PC-3 (cell line): ENCODE data around the gene METTL16.

ENCODE experiments used
- EZH2 ChIP-seq: fragments of 300-600 bp; sonication (generic); IDR thresholded peaks from one replicate; pipeline ENCODE4 v1.6.1; 2017; ENCODE audit warnings: antibody characterized with exemption, mild to moderate bottlenecking, low read length; ENCODE audit not compliant: unreplicated experiment
- TF ChIP-seq, protein P1 (sequence below): fragments of 300-600 bp; sonication (generic); conservative IDR thresholded peaks from 2 replicates; pipeline ENCODE4 v1.5.1; 2017; ENCODE audit warnings: antibody characterized with exemption, low read depth, mild to moderate bottlenecking, low read length

GRCh38 chr17:2456475-2456874, 55.2 kb downstream of the METTL16 start:
- TF ChIP-seq, protein P1, sequence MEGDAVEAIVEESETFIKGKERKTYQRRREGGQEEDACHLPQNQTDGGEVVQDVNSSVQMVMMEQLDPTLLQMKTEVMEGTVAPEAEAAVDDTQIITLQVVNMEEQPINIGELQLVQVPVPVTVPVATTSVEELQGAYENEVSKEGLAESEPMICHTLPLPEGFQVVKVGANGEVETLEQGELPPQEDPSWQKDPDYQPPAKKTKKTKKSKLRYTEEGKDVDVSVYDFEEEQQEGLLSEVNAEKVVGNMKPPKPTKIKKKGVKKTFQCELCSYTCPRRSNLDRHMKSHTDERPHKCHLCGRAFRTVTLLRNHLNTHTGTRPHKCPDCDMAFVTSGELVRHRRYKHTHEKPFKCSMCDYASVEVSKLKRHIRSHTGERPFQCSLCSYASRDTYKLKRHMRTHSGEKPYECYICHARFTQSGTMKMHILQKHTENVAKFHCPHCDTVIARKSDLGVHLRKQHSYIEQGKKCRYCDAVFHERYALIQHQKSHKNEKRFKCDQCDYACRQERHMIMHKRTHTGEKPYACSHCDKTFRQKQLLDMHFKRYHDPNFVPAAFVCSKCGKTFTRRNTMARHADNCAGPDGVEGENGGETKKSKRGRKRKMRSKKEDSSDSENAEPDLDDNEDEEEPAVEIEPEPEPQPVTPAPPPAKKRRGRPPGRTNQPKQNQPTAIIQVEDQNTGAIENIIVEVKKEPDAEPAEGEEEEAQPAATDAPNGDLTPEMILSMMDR = no peak
- no peak for TF ChIP-seq EZH2
